OCI-LY7 (cell line): Measurements from ENCODE around the gene KIF3C.

Source experiments
- EZH2phosphoT487 ChIP-seq: fragments of 200-600 bp; sonication (generic); IDR thresholded peaks from 2 replicates; pipeline ENCODE4 v1.6.1; 2018; ENCODE audit warnings: low read depth, borderline replicate concordance, mild to moderate bottlenecking, mixed run types, antibody characterized with exemption, low read length, moderate library complexity, mixed read lengths
- TF ChIP-seq, protein P1 (sequence below): fragments of 200-600 bp; sonication (generic); conservative IDR thresholded peaks from 2 replicates; pipeline ENCODE4 v1.5.1; 2014; ENCODE audit warnings: mild to moderate bottlenecking, antibody characterized with exemption, low read length, moderate library complexity, mixed read lengths

DNA sequence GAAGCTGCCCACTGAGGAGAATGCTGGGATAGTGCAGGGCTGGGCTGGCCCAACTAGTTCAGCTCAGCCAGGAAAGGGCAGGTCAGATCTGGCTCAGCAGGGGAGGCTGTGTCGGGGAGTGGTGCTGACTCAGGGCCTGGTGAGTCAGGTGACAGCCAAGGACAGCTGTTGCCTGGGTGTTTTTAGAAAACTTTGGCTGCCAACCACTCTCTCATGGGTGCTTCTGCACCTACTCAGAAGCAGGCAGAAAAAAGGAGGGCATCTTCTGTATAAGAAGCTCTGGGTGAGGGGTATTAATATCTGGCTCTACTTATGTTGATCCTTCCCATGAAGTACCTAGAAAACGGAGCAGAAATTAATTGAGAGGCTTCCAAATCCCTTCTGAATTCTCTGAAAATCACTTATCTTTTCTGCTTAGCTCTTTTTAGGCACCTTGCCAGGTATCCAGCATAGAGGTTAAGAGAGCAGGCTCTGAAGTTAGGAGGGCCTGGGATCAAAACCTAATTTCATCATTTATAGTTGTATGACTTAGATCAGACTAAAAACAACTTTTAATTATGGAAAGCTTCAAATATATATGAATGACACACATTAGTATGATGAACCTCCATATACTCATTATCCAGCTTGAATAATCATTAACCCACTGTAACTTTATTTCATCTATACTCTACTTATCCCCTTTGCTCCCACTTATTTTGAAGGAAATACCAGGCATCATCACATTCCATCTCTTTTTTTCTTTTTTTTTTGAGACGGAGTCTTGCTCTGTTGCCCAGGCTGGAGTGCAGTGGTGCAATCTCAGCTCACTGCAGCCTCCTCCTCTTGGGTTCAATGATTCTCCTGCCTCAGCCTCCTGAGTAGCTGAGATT is 36.1 kb upstream of the KIF3C start:
- TF ChIP-seq, protein P1, sequence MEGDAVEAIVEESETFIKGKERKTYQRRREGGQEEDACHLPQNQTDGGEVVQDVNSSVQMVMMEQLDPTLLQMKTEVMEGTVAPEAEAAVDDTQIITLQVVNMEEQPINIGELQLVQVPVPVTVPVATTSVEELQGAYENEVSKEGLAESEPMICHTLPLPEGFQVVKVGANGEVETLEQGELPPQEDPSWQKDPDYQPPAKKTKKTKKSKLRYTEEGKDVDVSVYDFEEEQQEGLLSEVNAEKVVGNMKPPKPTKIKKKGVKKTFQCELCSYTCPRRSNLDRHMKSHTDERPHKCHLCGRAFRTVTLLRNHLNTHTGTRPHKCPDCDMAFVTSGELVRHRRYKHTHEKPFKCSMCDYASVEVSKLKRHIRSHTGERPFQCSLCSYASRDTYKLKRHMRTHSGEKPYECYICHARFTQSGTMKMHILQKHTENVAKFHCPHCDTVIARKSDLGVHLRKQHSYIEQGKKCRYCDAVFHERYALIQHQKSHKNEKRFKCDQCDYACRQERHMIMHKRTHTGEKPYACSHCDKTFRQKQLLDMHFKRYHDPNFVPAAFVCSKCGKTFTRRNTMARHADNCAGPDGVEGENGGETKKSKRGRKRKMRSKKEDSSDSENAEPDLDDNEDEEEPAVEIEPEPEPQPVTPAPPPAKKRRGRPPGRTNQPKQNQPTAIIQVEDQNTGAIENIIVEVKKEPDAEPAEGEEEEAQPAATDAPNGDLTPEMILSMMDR: no peak
- no peak for TF ChIP-seq EZH2phosphoT487
